HG03558 (cell line): ENCODE measurements around the gene TBC1D19.
A peak's percentile ranks its signal among the peaks of the same experiment; 100 is the strongest.
"Not testable (repeated sequence)": the region's sequence is repeated elsewhere in the genome, so short reads cannot be mapped to it uniquely, and the experiment has no call there.

Source experiments
- ATAC-seq: cut with Tn5 transposase; IDR thresholded peaks from one replicate; pipeline ENCODE4 v1.9.1; 2021; ENCODE audit warnings: moderate number of reproducible peaks; ENCODE audit not compliant: unreplicated experiment; ENCODE audit errors: extremely low read depth

The TBC1D19 gene

GRCh38 chr4:26670903-26671537 lies 87.1 kb downstream of the TBC1D19 start:
- ATAC-seq = no peak

DNA sequence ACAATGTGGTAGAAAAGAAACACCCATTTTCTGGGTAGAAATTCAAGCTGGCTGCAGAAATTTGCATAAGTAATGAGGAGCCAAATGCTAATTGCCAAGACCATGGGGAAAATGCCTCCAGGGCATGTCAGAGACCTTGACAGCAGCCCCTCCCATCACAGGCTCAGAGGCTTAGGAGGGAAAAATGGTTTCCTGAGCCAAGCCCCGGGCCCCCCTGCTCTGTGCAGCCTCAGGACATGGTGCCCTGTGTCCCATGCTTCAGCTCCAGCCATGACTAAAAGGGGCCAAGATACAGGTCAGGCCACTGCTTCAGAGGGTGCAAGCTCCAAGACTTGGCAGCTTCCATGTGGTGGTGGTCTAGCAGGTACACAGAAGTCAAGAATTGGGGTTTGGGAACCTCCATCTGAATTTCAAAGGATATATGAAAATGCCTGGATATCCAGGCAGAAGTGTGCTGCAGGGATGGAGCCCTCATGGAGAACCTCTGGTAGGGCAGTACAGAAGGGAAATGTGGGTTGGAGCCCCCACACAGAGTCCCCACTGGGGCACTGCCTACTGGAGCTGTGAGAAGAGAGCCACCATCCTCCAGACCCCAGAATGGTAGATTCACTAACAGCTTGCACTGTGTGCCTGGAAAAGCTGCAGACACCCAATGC lies 95.3 kb downstream of the TBC1D19 start:
- not testable (repeated sequence) for ATAC-seq

GRCh38 chr4:26682436-26682835 lies 98.6 kb downstream of the TBC1D19 start:
- ATAC-seq = no peak

DNA sequence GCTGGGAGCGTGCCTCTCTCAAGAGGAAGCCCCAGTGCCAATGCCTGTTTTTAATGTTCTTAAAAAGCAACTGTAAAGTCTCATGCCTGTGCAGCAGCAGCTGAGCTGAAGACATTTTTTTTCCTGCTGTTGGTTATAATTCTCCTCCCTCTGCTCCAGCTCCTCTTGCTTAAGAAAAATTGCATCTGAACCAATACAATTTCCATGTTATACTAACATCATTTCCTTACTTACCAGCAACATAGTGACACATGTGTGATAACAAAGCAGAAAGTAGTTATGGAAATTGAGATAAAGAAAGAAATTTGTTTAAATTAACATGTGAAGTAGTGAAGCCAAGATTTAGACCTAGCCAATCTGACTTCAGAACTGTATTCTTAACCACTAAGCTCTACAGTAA lies 101.4 kb downstream of the TBC1D19 start:
- ATAC-seq = no peak

DNA sequence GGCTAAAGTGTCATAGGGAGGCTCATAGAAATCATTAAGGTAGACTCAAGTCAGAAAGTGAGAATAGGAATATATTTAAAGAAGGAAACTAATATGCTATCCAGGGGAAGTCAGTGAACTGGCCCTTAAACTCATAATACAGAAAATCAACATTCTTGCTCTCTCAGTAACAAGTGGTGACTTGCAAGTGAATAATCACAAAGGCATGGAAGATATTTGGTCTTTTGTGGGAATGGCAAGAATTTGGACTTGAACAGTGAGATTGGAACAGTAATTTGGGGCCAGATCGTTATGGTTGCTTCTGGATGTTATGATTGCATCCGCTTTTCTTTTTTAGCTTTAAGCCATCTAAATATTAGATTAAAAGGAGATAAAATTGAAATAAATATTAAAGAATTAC lies 103.8 kb downstream of the TBC1D19 start:
- no peak for ATAC-seq

GRCh38 chr4:26690506-26690905 lies 106.6 kb downstream of the TBC1D19 start:
- ATAC-seq = no peak

DNA sequence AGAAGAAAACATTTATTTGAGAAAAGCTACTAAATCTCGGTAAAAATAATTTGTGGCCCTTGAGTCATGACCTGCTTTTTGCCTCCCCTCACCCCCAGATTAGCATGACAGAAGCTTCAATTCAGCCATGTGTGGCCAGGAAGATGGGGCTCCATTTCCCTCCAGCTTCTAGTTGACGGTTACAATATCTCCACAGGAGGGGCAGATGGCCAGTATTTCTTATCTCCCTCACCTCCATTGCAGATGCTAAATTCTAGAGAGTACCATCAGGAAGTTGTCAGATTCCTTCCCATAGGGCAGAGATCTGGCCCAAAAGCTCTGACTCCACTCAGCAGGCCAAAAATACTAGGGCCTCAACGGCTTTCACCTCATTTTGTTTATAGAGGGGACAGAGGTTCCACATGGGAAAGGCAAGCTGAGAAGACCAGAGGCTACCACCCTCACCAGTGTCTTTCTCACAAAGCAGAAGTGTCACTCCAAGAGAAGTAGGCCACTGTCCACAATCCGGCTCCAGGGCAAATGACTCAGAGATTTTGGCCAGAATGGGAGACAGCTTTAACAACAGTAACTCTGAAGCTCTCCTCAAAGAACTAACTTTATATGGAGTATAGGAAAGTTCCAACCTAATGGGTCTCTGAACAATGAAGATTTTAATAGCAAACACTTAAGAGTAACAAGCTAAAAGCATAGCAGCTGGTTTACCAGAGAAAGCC lies 108.3 kb downstream of the TBC1D19 start:
- ATAC-seq = no peak

DNA sequence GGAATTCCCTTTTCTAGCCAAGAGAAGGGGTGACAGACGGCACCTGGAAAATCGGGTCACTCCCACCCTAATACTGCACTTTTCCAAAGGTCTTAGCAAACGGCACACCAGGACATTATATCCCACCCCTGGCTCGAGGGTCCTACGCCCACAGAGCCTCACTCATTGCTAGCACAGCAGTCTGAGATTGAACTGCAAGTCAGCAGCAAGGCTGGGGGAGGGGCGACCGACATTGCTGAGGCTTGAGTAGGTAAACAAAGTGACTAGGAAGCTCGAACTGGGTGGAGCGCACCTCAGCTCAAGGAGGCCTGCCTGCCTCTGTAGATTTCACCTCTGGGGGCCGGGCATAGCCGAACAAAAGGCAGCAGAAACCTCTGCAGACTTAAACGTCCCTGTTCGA lies 110.2 kb downstream of the TBC1D19 start:
- ATAC-seq = not testable (repeated sequence)

- no peak for ATAC-seq
These were observed 116.2 kb downstream of the TBC1D19 start for GRCh38 chr4:26700110-26700509.

- ATAC-seq = no peak
These were observed 117.2 kb downstream of the TBC1D19 start for GRCh38 chr4:26701095-26701494.

GRCh38 chr4:26701786-26702227 lies 117.9 kb downstream of the TBC1D19 start:
- no peak for ATAC-seq

GRCh38 chr4:26707342-26707741 lies 123.5 kb downstream of the TBC1D19 start:
- no peak for ATAC-seq

DNA sequence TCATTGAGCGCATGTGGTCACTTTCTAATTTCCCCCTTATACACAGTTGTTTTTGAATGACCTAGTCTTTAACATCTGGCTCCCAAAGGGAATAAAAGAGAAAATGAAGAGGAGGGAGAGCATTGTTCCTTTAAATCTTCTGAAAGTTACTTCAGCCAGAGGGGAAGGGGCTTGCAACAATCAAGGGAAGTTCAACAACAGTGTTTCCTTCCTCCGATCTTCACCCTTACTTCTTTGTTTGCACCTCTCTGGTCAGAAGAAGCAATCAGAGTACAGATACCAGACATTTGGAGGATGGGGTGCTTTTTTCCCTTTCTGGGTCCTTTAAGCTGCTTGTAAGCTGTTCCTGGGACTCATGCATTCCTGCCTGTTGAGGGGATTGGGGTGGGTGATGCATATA lies 125.4 kb downstream of the TBC1D19 start:
- ATAC-seq = no peak

DNA sequence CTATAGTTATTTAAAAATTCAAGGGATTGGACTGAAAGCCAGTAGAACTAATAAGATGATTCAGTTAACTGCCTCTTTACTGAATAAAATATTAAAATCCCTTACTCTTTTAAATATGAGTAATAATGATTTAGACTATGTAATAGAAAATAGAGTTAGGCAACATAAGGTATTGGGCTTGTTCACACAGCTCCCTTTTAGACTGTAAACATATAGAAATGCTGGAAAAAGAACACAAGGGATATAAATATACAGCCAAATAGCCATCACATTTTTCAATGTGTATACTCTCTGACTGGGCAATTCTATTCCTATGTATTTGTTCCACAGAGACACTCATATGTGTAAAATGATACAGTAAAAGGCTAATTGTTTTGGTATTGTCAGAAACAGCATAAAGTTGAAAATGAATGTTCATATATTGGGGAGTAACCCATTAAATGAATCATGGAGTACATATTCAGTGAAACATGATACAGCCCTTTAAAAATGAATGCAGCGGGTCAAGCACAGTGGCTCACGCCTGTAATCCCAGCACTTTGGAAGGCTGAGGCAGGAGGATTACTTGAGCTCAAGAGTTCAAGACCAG lies 129.8 kb downstream of the TBC1D19 start:
- no peak for ATAC-seq

- no peak for ATAC-seq
These were observed 131.9 kb downstream of the TBC1D19 start for GRCh38 chr4:26715636-26716242.

DNA sequence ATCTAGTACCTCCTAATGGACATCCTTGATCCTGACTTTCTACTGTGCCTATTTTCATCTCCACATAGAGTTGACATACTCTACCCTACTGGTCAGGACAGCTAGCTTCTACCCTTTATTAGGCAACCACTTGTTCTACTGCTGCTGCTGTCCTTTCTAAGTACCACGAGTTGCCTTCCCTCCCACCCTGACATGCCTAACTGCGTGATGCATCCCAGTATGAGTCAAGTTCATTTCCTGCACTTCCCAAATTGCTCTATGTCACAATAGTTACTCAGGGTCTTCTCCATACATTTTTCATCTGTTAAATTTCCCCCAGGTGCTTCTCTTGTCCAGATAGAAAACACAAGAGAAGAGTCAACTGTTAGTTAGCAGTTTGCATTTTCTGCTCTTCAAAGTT lies 133.4 kb downstream of the TBC1D19 start:
- no peak for ATAC-seq

DNA sequence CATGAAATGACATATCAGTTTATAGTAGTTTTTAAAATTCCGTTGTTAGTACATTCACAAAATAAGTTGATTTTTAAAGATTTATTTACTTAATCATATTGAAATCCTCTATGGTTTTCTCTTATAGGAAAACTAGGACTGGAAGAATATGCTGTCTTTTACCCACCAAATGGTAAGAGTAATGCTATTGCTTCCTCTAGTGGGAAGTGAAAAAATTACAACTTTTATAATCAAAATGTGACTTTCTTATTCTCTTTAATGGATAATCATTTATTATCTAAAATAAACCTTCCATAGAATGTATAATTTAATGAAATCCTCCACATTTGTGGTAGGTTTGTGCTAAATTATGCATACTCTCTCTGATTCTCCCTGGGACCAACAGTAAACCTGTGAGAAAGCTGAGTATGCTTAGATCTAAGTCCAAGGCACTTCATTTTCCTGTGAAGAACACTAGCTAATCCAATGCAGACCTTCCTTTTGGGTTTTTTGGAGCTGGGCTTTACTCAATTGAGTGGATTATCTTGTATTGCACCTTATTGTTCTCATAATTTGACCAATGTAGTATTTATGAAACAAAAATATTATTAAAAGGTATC lies 136.2 kb downstream of the TBC1D19 start:
- no peak for ATAC-seq

DNA sequence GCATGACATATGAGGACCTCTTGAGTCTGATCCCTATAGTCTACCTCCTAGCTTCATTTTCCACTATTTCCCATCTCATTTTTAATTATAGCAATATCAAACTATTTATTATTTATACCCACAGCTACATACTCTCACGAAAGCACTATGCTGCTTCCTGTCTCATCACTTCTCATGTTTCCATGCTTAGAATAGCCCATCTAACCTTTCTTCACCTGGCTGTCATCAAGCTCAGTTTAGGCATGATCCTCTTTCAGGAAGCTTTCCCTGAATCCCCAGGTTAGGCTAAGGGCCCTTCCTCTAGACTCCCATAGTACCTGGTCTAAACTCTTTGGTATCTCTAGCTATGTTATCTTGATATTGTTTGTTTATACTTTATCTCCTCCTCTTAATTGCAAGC lies 137.8 kb downstream of the TBC1D19 start:
- ATAC-seq = no peak

GRCh38 chr4:26723216-26723615 lies 139.3 kb downstream of the TBC1D19 start:
- peak; percentile 92 for ATAC-seq

DNA sequence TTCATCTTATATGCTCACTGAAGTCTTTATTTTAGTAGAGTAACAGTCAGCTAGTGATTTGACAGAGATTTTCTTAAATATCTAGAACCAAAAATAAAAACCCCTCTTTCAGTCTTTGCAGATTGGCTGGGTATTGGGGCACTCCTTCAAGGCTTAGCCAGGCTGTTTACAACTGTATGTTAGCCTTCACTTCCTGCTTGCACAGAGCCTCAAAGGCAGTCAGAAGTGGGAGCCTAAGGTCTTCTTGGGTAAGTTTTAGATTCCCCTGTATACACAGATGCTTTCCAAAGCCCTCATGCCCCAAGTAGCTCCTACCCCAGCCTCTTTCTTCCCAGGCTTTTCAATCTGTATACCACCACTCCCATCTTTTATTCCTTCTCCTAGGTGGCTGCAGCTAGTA lies 140.7 kb downstream of the TBC1D19 start:
- no peak for ATAC-seq
